Prostate gland (tissue), 2 donors: Measurements from ENCODE around the gene LGI4. TPM values are rescaled to one million over a fixed set of nuclear protein-coding genes. Genes with fewer than 3 reads are reported as not detected.
"Not testable (repeated sequence)": the region's sequence is repeated elsewhere in the genome, so short reads cannot be mapped to it uniquely, and the experiment has no call there.

Experiments
- DNase-seq: peaks from one replicate; pipeline ENCODE4 v3.0.0-alpha.2; 2019; ENCODE audit warnings: low spot score
- H3K27ac ChIP-seq, 2 donors: fragments of 200-600 bp; sonication (generic); 2 replicates each; pipeline ENCODE4 v1.5.1; 2017 to 2019
- H3K27me3 ChIP-seq: fragments of 200-600 bp; sonication (generic); replicated peaks from 2 replicates; pipeline ENCODE4 v1.5.1; 2019; ENCODE audit not compliant: insufficient read depth
- H3K36me3 ChIP-seq, 2 donors: fragments of 200-600 bp; sonication (generic); 1 replicate in 1 of 2; 2 replicates in 1 of 2; pipeline versions ENCODE4 v1.5.1 to v1.8.1; 2017 to 2019
- H3K4me1 ChIP-seq: fragments of 200-600 bp; sonication (generic); replicated peaks from 2 replicates; pipeline ENCODE4 v1.5.1; 2019
- H3K4me3 ChIP-seq, 2 donors: fragments of 200-600 bp; sonication (generic); 2 replicates each; pipeline ENCODE4 v1.5.1; 2017 to 2019
- H3K9me3 ChIP-seq: fragments of 200-600 bp; sonication (generic); 2 replicates; pipeline ENCODE4 v1.5.1; 2017
- CTCF ChIP-seq, 4 experiments: fragments of 200-600 bp in 2 of 4; fragments of 450-650 bp in 2 of 4; sonication (generic) in 2 of 4; IDR thresholded peaks; 1 replicate in 3 of 4; 2 replicates in 1 of 4; pipeline ENCODE4 v1.5.1; 2016 to 2019; ENCODE audit warnings: antibody characterized with exemption in 4 of 4, mild to moderate bottlenecking in 2 of 4, moderate library complexity in 2 of 4
- POLR2A ChIP-seq: fragments of 450-650 bp; IDR thresholded peaks from one replicate; pipeline ENCODE4 v1.6.1; 2016; ENCODE audit warnings: antibody characterized with exemption, mild to moderate bottlenecking
- POLR2AphosphoS5 ChIP-seq: sonication (generic); formaldehyde crosslinking; IDR thresholded peaks from one replicate; pipeline ENCODE4 v1.6.1; 2017; ENCODE audit warnings: antibody characterized with exemption
- whole genome bisulfite sequencing: methylation state at CpG from one replicate; pipeline ENCODE4 v1.1.5; 2018; 5-methylcytosine and 5-hydroxymethylcytosine counted together
- intact Hi-C: fragments of 100-400 bp; cut with DNase I; formaldehyde crosslinking; loops from one replicate; pipeline ENCODE4 v1.14.2; 2022
- total RNA-seq, 2 donors: library from RNA; depleted of rRNA; stranded (reverse); fragments of >200 nt; gene quantifications; one replicate each; pipeline ENCODE4 v1.1.0, GENCODE V29; 2016

The LGI4 gene
- total RNA-seq, 2 donors from 2014 or later: 9.1 to 16.3 TPM

- TF ChIP-seq CTCF (IDR thresholded peaks at IDR 0.05) (no peak), POLR2A (no peak), POLR2AphosphoS5 (no peak)
- Histone ChIP-seq H3K4me3 (no peak overlapping the region), H3K4me1 (no peaks in the 10 kb centered on the region), H3K27ac (no peak overlapping the region), H3K9me3 (no peaks in the 10 kb centered on the region), H3K27me3 (no peaks in the 10 kb centered on the region), H3K36me3 (no peaks in the 10 kb centered on the region)
- 85% methylated on average over 30 of the region's 30 CpGs for WGBS
- intact Hi-C loops: no loop called here
- DNase-seq: no peak
These were observed 29.2 kb downstream of the LGI4 start for GRCh38 chr19:35105411-35106290.

- Histone ChIP-seq H3K4me3 (no peak overlapping the region), H3K27me3 (no peaks in the 10 kb centered on the region), H3K36me3 (no peaks in the 10 kb centered on the region), H3K4me1 (no peaks in the 10 kb centered on the region), H3K27ac (no peak overlapping the region), H3K9me3 (no peaks in the 10 kb centered on the region)
- DNase-seq: no peak
- TF ChIP-seq POLR2A (no peak), POLR2AphosphoS5 (no peak), CTCF (IDR thresholded peaks at IDR 0.05) (no peak)
- WGBS: 97% methylated on average over 6 of the region's 6 CpGs
- intact Hi-C loops: no loop called here
These were observed 29.8 kb downstream of the LGI4 start for GRCh38 chr19:35105047-35105410.

- H3K27me3 ChIP-seq: no peaks in the 10 kb centered on the region
- DNase-seq: no peak
- no peak for TF ChIP-seq POLR2A
- no peak for TF ChIP-seq POLR2AphosphoS5
- no peak for TF ChIP-seq CTCF (IDR thresholded peaks at IDR 0.05)
- 92% methylated on average over 10 of the region's 11 CpGs for WGBS
- H3K9me3 ChIP-seq: no peaks in the 10 kb centered on the region
- intact Hi-C loops: no loop called here
- H3K36me3 ChIP-seq: no peaks in the 10 kb centered on the region
- H3K4me1 ChIP-seq: no peaks in the 10 kb centered on the region
- H3K4me3 ChIP-seq: no peak overlapping the region
- H3K27ac ChIP-seq: no peak overlapping the region
These were observed 30.5 kb downstream of the LGI4 start for GRCh38 chr19:35104361-35104760.

- DNase-seq, H3K4me3 ChIP-seq, intact Hi-C loops, H3K27ac ChIP-seq, H3K4me1 ChIP-seq, H3K9me3 ChIP-seq, H3K36me3 ChIP-seq, H3K27me3 ChIP-seq: not testable (repeated sequence)
- WGBS: 75% methylated on average over 10 of the region's 10 CpGs
These were observed 31.2 kb downstream of the LGI4 start for GRCh38 chr19:35103614-35104013.

GRCh38 chr19:35101949-35102348, 32.9 kb downstream of the LGI4 start:
- DNase-seq, H3K4me3 ChIP-seq, H3K4me1 ChIP-seq, H3K9me3 ChIP-seq, H3K36me3 ChIP-seq, H3K27me3 ChIP-seq, H3K27ac ChIP-seq, intact Hi-C loops: not testable (repeated sequence)
- WGBS: 96% methylated on average over 10 of the region's 10 CpGs
